Right kidney (tissue), 9 donors: Measurements from ENCODE around the gene OCEL1.
A peak's percentile ranks its signal among the peaks of the same experiment; 100 is the strongest.
"Not testable (repeated sequence)": the region's sequence is repeated elsewhere in the genome, so short reads cannot be mapped to it uniquely, and the experiment has no call there.

ENCODE experiments used
- DNase-seq: peaks from one replicate; pipeline ENCODE4 v3.0.0-alpha.2; 2016
- long read RNA-seq, 8 donors: transcript quantifications; one replicate each; lab custom pipeline, GENCODE V29; 2026

OCEL1 gene
- long read RNA-seq, donor 1, partial matches to known transcripts, result 0 of 4 reads
- long read RNA-seq, donor 1, other reads (novel, unspliced or antisense), result 0 of 4 reads
- long read RNA-seq, donor 2, partial matches to known transcripts, result 0 of 3 reads
- long read RNA-seq, donor 2, other reads (novel, unspliced or antisense), result 0 of 3 reads
- long read RNA-seq, donor 3, partial matches to known transcripts, result 0 of 3 reads
- long read RNA-seq, donor 3, other reads (novel, unspliced or antisense), result 0 of 3 reads
- long read RNA-seq, donor 4, partial matches to known transcripts, result 0 of 3 reads
- long read RNA-seq, donor 4, other reads (novel, unspliced or antisense), result 0 of 3 reads
- long read RNA-seq, donor 5, partial matches to known transcripts, result 0 of 3 reads
- long read RNA-seq, donor 5, other reads (novel, unspliced or antisense), result 0 of 3 reads
- long read RNA-seq, donor 6, partial matches to known transcripts, result 294 of 300 reads
- long read RNA-seq, donor 6, other reads (novel, unspliced or antisense), result 0 of 300 reads
- long read RNA-seq, donor 7, result 0 reads
- long read RNA-seq, donor 8, partial matches to known transcripts, result 0 of 2 reads
- long read RNA-seq, donor 8, other reads (novel, unspliced or antisense), result 0 of 2 reads

- peak; percentile 100 for DNase-seq
Observed at GRCh38 chr19:17226002-17226933, at the start of gene OCEL1. Gene OCEL1 (plus strand): TSS chr19:17226226. CDS start chr19:17226248, 22 bp downstream.

- DNase-seq, result no peak
Observed at GRCh38 chr19:17178291-17178690, 47.7 kb upstream of the OCEL1 start.

GRCh38 chr19:17180997-17181702 is 44.9 kb upstream of the OCEL1 start:
- DNase-seq, result no peak

DNA sequence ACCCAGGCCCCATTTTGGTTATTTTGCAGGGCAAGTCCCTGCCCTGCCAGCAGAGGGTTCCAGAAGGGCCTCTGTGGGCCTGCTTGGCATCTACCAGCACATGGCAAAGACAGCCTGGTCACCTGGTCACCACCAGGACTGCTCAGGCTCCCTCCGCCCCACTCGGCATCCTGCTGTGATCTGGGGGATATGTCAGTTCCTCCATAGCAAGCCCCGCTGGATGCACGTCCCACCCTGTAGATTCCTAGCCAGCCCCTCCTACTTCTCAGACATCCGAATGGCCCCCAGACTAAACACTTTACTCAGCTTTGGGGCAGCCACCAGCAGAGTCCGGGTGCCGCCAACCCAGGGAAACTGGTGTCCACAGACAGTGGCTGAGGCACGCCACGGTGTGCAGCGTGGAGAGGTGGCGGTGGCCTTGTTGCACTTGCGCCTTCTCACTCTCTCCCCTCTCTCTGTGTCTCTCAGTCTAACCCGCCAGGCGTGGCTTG is 42.7 kb upstream of the OCEL1 start:
- DNase-seq, result no peak

DNA sequence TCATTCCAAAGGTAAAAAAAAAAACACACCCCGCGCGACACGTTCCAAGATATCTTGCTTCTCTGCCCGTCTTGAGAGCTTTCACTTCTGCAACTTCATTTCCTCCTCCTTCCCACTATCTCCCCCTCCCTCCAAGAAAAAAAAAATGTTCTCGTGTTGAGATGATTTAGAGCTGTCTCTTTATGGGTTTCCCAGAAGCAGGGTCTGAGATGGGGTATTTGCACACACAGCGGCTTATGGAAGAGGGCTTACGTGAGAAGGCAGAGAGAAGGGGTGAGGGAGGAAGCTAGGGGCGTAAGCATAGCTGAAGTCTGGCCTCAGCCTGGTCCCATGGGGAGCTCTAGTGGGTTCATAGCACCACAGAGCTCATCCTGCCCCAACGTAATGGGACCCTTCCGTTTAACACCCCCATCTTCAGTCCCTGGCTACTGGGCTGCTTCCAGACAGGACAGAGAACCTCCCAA is 42.1 kb upstream of the OCEL1 start:
- no peak for DNase-seq

DNA sequence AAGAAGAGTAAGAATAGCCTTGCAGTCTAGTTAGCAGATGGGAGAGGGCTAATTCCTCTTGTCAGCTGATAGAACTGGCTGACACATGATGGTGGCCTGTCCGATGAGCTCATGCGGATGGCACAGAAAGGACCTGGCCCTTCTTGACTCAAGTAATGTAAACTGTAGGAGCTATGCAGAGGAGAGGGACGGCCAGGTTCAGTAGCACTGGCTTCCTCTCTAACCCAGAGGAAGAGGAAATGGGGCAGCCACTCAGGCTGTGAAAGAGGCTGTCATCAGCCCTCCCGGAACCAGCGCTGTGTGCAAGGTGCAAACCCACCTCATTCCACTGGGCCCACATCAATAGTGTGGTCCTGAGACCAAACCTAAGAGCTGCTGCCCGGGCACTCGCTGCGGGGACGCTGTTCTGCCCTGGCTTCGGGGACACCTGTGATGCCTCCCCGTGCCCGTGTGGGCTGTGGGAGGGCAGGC is 41.6 kb upstream of the OCEL1 start:
- no peak for DNase-seq

DNA sequence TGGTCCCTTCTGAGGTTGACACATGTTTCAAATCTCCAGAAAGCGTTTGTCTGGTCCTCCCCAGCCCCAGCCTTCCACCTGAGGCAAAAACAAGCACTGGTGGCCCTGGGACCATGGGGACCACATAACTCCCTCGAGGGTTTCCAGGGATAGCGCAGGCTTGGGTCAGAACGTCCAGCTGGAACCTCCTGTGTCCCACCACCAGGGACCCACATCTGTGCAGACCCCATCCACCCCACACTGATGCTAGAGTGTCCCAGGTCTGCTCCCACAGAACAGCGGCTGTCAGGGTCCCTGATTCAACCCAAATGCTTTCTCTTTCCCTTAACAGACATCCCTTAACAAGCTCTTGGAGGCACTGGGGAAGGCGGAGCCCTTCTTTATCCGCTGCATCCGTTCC is 40.4 kb upstream of the OCEL1 start:
- DNase-seq, result no peak

- DNase-seq, result not testable (repeated sequence)
Observed at GRCh38 chr19:17191736-17192135, 34.3 kb upstream of the OCEL1 start.

GRCh38 chr19:17192751-17193150 is 33.3 kb upstream of the OCEL1 start:
- no peak for DNase-seq

- DNase-seq, result no peak
Observed at GRCh38 chr19:17194608-17195007, 31.4 kb upstream of the OCEL1 start.

DNA sequence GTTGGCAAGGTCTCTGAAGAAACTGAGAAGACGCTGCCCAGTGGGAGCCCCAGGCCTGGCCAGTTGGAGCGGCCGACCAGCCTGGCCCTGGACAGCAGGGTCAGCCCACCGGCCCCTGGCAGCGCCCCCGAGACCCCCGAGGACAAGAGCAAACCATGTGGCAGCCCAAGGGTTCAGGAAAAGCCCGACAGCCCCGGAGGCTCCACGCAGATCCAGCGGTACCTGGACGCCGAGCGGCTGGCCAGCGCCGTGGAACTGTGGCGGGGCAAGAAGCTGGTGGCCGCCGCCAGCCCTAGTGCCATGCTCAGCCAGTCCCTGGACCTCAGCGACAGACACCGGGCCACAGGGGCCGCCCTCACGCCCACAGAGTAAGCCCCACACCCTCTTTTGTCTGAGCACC is 30.9 kb upstream of the OCEL1 start:
- no peak for DNase-seq

GRCh38 chr19:17196610-17197009 is 29.4 kb upstream of the OCEL1 start:
- DNase-seq, result no peak

GRCh38 chr19:17197666-17198065 is 28.4 kb upstream of the OCEL1 start:
- no peak for DNase-seq

DNA sequence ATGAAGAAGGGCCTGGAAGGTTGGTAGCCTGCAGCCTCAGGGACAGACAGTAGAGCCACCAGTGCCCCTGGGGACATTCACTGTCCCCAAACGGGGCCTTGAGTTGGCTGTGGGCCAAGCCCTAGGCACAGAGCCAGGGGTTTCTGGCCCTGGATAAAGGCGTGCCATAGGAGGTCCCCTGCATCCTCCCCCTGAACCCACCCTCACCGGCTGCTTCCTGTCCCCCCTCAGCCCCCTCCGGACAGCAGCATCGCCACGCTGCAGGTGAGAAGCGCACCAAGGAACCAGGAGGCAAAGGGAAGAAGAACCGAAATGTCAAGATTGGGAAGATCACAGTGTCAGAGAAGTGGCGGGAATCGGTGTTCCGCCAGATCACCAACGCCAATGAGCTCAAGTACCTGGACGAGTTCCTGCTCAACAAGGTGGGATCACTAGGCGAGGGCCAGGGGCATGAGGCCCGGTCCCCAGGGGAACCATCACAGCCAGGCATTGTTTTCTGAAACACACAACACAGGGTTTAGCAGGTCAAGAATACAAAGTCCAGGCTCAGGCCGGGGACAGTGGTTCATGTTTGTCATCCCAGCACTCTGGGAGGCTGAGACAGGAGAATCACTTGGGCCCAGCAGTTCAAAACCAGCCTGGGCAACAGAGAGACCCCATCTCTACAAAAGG is 25.5 kb upstream of the OCEL1 start:
- DNase-seq, result no peak

DNA sequence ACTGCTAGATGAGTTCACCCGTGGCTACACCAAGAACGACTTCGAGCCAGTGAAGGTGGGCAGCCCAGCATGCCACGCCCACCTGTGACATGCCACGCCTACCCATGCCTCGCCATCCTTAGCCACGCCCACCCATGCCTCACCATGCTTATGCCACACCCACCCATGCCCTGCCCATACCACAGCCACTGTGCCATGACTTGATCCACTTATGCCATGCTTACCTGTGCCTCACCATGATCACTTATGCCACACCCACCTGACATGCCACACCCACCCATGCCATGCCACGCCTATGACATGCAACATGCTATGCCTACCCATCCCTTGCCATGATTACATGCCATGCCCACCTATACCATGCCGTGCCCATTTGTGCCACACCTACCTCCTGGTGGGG is 23.8 kb upstream of the OCEL1 start:
- DNase-seq, result no peak

DNA sequence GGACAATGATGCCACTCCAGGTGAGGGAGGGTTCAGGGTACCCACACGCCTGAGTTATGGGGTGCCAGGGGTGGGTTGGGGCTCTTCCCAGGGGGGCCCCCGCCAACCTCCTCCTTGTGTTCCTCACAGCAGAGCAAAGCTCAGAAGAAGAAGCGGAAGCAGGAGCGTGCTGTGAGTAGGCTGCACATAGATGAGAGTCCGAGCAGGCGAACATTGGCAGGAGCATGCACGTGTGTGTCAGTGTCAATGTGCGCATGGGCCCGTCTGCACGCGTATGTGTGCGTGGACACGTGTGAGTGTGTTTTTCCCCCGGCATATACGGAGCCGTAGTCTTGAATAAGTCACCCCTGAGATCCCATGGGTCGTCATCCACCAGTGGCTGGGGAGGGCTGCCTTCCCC is 23.3 kb upstream of the OCEL1 start:
- DNase-seq, result no peak

DNA sequence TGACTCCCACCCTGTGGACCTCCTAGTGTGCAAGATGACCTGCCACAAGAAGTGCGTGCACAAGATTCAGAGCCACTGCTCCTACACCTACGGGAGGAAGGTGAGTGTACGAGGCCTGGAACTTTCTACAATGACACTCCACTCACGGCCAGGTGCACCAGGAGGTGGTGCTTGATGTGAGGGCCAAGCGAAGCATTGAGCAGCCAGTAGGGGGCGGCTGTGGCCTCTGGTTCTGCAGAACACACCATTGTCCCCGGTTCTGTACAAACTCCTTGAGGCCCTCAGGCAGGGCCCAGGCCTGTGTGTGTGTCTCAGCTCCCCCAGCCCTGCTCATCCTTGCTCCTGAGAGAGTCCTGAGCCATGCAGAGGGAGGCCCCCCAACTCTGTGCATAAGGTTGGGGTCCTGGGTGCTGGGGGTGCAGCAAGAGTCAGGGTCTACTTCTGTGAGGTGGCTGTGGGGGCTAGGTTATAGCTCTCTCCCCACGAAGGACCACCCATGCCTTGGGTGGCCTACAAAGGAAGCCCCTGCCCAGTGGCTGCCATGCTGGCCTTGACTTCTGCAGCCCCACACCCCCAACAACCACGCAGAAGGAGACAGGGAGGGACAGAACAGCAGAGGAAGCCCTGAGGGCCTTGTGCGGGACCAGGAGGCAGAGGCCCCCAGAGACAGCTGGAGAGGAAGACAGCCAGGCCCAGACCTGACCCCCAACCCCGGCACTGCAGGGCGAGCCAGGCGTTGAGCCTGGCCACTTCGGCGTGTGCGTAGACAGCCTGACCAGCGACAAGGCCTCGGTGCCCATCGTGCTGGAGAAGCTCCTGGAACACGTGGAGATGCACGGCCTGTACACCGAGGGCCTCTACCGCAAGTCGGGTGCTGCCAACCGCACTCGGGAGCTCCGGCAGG is 20.5 kb upstream of the OCEL1 start:
- DNase-seq, result peak; percentile 28

DNA sequence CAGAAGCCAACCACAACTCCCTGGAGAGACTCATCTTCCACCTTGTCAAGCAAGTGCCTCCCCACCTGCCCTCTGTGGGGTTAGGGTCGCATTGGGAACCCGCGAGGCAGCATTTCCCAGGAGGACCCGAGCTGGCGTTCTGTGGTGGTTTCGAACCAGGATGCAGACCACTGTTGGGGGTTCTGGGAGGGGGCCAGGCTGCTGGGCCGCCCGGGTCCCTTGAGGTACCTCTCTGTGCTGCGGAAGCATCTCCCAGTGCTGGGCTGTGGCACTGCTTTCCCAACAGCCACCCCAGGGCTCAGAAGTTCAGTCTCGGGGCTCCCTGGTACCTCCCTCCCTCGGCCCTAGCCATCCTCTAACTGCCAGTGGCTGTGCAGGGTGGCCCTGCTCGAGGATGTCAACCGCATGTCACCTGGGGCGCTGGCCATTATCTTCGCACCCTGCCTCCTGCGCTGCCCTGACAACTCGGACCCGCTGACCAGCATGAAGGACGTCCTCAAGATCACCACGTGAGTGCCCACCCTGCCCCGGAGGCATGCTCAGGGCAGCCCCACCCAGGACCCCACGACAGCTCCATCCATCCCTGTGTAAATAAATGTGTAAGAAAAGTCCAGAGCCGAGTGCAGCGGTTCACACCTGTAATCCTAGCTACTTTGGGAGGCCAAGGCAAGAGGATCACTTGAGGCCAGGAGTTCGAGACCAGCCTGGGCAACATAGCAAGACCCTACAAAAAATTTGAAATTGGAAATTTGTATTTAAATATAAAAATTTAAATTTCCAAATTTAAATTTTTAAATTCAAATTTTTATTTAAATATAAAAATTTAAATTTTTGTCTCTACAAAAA is 19.1 kb upstream of the OCEL1 start:
- DNase-seq, result no peak
